Central memory CD8-positive, alpha-beta T cell (primary cell): ENCODE results near the gene TAS2R60.
"Not testable (repeated sequence)": the region's sequence is repeated elsewhere in the genome, so short reads cannot be mapped to it uniquely, and the experiment has no call there.

ENCODE experiments used
- ATAC-seq: fragments of 150-1000 bp; cut with Tn5 transposase; replicated peaks from 2 replicates; pipeline ENCODE4 v1.10.0; 2022; ENCODE audit warnings: mild to moderate bottlenecking, moderate FRiP score, moderate number of reproducible peaks; ENCODE audit not compliant: poor library complexity, severe bottlenecking; ENCODE audit errors: extremely low read depth
- DNase-seq, 2 donors: peaks; one replicate each; pipeline ENCODE4 v3.0.0; 2021; ENCODE audit warnings: low spot score in 2 of 2
- H3K27ac Mint-ChIP-seq: one replicate; pipeline ENCODE4 v1.8.0; 2022; ENCODE audit warnings: low read depth, mild to moderate bottlenecking, moderate library complexity, mixed read lengths
- H3K27me3 Mint-ChIP-seq: one replicate; pipeline ENCODE4 v1.8.0; 2022; ENCODE audit warnings: mixed read lengths
- H3K36me3 Mint-ChIP-seq: one replicate; pipeline ENCODE4 v1.8.0; 2022; ENCODE audit warnings: mild to moderate bottlenecking, moderate library complexity, mixed read lengths; ENCODE audit not compliant: insufficient read depth
- H3K4me1 Mint-ChIP-seq: one replicate; pipeline ENCODE4 v1.8.0; 2022; ENCODE audit warnings: mixed read lengths
- H3K4me3 Mint-ChIP-seq: one replicate; pipeline ENCODE4 v1.8.0; 2022; ENCODE audit warnings: mild to moderate bottlenecking, moderate library complexity, mixed read lengths
- H3K9me3 Mint-ChIP-seq: one replicate; pipeline ENCODE4 v1.8.0; 2022; ENCODE audit warnings: mixed read lengths

Gene TAS2R60

GRCh38 chr7:143479055-143479766 is 36.0 kb downstream of the TAS2R60 start:
- peaks cover 2% of the 10 kb centered on the region for H3K36me3 Mint-ChIP-seq
- no peaks in the 10 kb centered on the region for H3K27me3 Mint-ChIP-seq
- peaks cover 11% of the 10 kb centered on the region for H3K4me1 Mint-ChIP-seq
- no peaks in the 10 kb centered on the region for H3K9me3 Mint-ChIP-seq
- ATAC-seq (no peak), DNase-seq (no peak)
- H3K4me3 Mint-ChIP-seq = no peak overlapping the region
- no peak overlapping the region for H3K27ac Mint-ChIP-seq

- H3K27me3 Mint-ChIP-seq = no peaks in the 10 kb centered on the region
- H3K9me3 Mint-ChIP-seq = no peaks in the 10 kb centered on the region
Measured at GRCh38 chr7:143480501-143480900, 37.2 kb downstream of the TAS2R60 start.

GRCh38 chr7:143484119-143484518 is 40.9 kb downstream of the TAS2R60 start:
- peaks cover 11% of the 10 kb centered on the region for H3K4me1 Mint-ChIP-seq
- peaks cover 2% of the 10 kb centered on the region for H3K36me3 Mint-ChIP-seq
- no peak overlapping the region for H3K27ac Mint-ChIP-seq
- H3K27me3 Mint-ChIP-seq = no peaks in the 10 kb centered on the region
- DNase-seq (no peak), ATAC-seq (no peak)
- H3K9me3 Mint-ChIP-seq = no peaks in the 10 kb centered on the region
- H3K4me3 Mint-ChIP-seq = no peak overlapping the region

More at GRCh38 chr7:143480501-143480900, 37.2 kb downstream of the TAS2R60 start:
- Mint-ChIP-seq H3K36me3 (peaks cover 2% of the 10 kb centered on the region), H3K4me3 (no peak overlapping the region), H3K4me1 (peaks cover 11% of the 10 kb centered on the region), H3K27ac (no peak overlapping the region)
- DNase-seq (no peak), ATAC-seq (no peak)

- H3K27me3 Mint-ChIP-seq = no peaks in the 10 kb centered on the region
- H3K4me3 Mint-ChIP-seq = no peak overlapping the region
- H3K36me3 Mint-ChIP-seq = peaks cover 2% of the 10 kb centered on the region
- H3K4me1 Mint-ChIP-seq = peaks cover 11% of the 10 kb centered on the region
- DNase-seq (no peak), ATAC-seq (no peak)
- no peak overlapping the region for H3K27ac Mint-ChIP-seq
- no peaks in the 10 kb centered on the region for H3K9me3 Mint-ChIP-seq
Measured at GRCh38 chr7:143485094-143485493, 41.8 kb downstream of the TAS2R60 start.

GRCh38 chr7:143485500-143485899 is 42.2 kb downstream of the TAS2R60 start:
- Mint-ChIP-seq H3K4me1 (peaks cover 7% of the 10 kb centered on the region), H3K36me3 (peaks cover under 1% of the 10 kb centered on the region), H3K27me3 (no peaks in the 10 kb centered on the region), H3K4me3 (no peak overlapping the region), H3K9me3 (no peaks in the 10 kb centered on the region), H3K27ac (no peak overlapping the region)
- ATAC-seq = no peak
- no peak for DNase-seq

- H3K27ac Mint-ChIP-seq, H3K9me3 Mint-ChIP-seq, ATAC-seq, H3K36me3 Mint-ChIP-seq, H3K4me3 Mint-ChIP-seq, DNase-seq, H3K27me3 Mint-ChIP-seq, H3K4me1 Mint-ChIP-seq: not testable (repeated sequence)
Measured at GRCh38 chr7:143486266-143486665, 43.0 kb downstream of the TAS2R60 start.

GRCh38 chr7:143487061-143487460 is 43.8 kb downstream of the TAS2R60 start:
- no peak for ATAC-seq
- peaks cover 4% of the 10 kb centered on the region for H3K36me3 Mint-ChIP-seq
- no peaks in the 10 kb centered on the region for H3K4me1 Mint-ChIP-seq
- DNase-seq = no peak
- H3K27ac Mint-ChIP-seq = no peak overlapping the region
- H3K27me3 Mint-ChIP-seq = no peaks in the 10 kb centered on the region
- no peak overlapping the region for H3K4me3 Mint-ChIP-seq
- no peaks in the 10 kb centered on the region for H3K9me3 Mint-ChIP-seq

GRCh38 chr7:143487566-143487965 is 44.3 kb downstream of the TAS2R60 start:
- no peak overlapping the region for H3K4me3 Mint-ChIP-seq
- H3K27ac Mint-ChIP-seq = no peak overlapping the region
- no peaks in the 10 kb centered on the region for H3K9me3 Mint-ChIP-seq
- H3K36me3 Mint-ChIP-seq = peaks cover 6% of the 10 kb centered on the region
- DNase-seq (no peak), ATAC-seq (no peak)
- H3K27me3 Mint-ChIP-seq = no peaks in the 10 kb centered on the region
- no peaks in the 10 kb centered on the region for H3K4me1 Mint-ChIP-seq

- Mint-ChIP-seq H3K4me3 (no peak overlapping the region), H3K27ac (no peak overlapping the region), H3K36me3 (peaks cover 6% of the 10 kb centered on the region), H3K4me1 (peaks cover 7% of the 10 kb centered on the region), H3K9me3 (no peaks in the 10 kb centered on the region), H3K27me3 (no peaks in the 10 kb centered on the region)
- no peak for ATAC-seq
- no peak for DNase-seq
Measured at GRCh38 chr7:143490717-143491306, 47.6 kb downstream of the TAS2R60 start.

GRCh38 chr7:143492043-143492471 is 48.8 kb downstream of the TAS2R60 start:
- no peak for ATAC-seq
- Mint-ChIP-seq H3K36me3 (peaks cover 6% of the 10 kb centered on the region), H3K4me1 (peaks cover 7% of the 10 kb centered on the region)

GRCh38 chr7:143492799-143493739 is 49.8 kb downstream of the TAS2R60 start:
- no peak for ATAC-seq
- H3K4me1 Mint-ChIP-seq = peaks cover 7% of the 10 kb centered on the region
- DNase-seq = no peak
- no peaks in the 10 kb centered on the region for H3K9me3 Mint-ChIP-seq
- peak overlapping the region; percentile 72 for H3K27ac Mint-ChIP-seq
- H3K36me3 Mint-ChIP-seq = peaks cover 6% of the 10 kb centered on the region
- H3K4me3 Mint-ChIP-seq = no peak overlapping the region
- no peaks in the 10 kb centered on the region for H3K27me3 Mint-ChIP-seq

More at GRCh38 chr7:143492043-143492471, 48.8 kb downstream of the TAS2R60 start:
- DNase-seq = no peak
- Mint-ChIP-seq H3K27ac (no peak overlapping the region), H3K27me3 (no peaks in the 10 kb centered on the region), H3K4me3 (no peak overlapping the region), H3K9me3 (no peaks in the 10 kb centered on the region)

GRCh38 chr7:143493751-143494150 is 50.5 kb downstream of the TAS2R60 start:
- Mint-ChIP-seq H3K4me3 (no peak overlapping the region), H3K27ac (peak overlapping the region; percentile 72), H3K27me3 (no peaks in the 10 kb centered on the region), H3K4me1 (peaks cover 7% of the 10 kb centered on the region), H3K36me3 (peaks cover 6% of the 10 kb centered on the region), H3K9me3 (no peaks in the 10 kb centered on the region)
- ATAC-seq (peak; percentile 6), DNase-seq (no peak)
